Aorta (tissue), 5 donors: ENCODE data around the gene PLG. TPM values are rescaled to one million over a fixed set of nuclear protein-coding genes. Genes with fewer than 3 reads are reported as not detected.
"Not testable (repeated sequence)": the region's sequence is repeated elsewhere in the genome, so short reads cannot be mapped to it uniquely, and the experiment has no call there.

ENCODE experiments used
- ATAC-seq: fragments of 200-7000 bp; cut with Tn5 transposase; one replicate; pipeline ENCODE4 v1.9.1; 2022; ENCODE audit warnings: moderate library complexity; ENCODE audit not compliant: low FRiP score
- DNase-seq, 2 donors: peaks; one replicate each; pipeline ENCODE4 v3.0.0-alpha.2; 2020
- H3K27ac ChIP-seq, 2 donors: one replicate each; pipeline ENCODE4 v1.5.1; 2013; ENCODE audit warnings: low read length in 2 of 2, mild to moderate bottlenecking in 2 of 2, moderate library complexity in 2 of 2, control low read depth in 1 of 2, inconsistent platforms in 1 of 2, low read depth in 1 of 2
- H3K27me3 ChIP-seq, 2 donors: one replicate each; pipeline ENCODE4 v1.6.1; 2013; ENCODE audit warnings: control low read depth in 1 of 2, low read length in 1 of 2, mild to moderate bottlenecking in 1 of 2, moderate library complexity in 1 of 2; ENCODE audit not compliant: insufficient read depth in 2 of 2, control insufficient read depth in 1 of 2
- H3K36me3 ChIP-seq, 2 donors: one replicate each; pipeline ENCODE4 v1.6.1; 2013; ENCODE audit warnings: control low read depth in 1 of 2, low read length in 1 of 2, mild to moderate bottlenecking in 1 of 2; ENCODE audit not compliant: insufficient read depth in 2 of 2, control insufficient read depth in 1 of 2
- H3K4me1 ChIP-seq, 2 donors: one replicate each; pipeline ENCODE4 v1.6.1; 2013; ENCODE audit warnings: low read length in 2 of 2, control low read depth in 1 of 2, mild to moderate bottlenecking in 1 of 2, moderate library complexity in 1 of 2; ENCODE audit not compliant: insufficient read depth in 2 of 2, control insufficient read depth in 1 of 2
- H3K4me3 ChIP-seq, 2 donors: one replicate each; pipeline ENCODE4 v1.5.1; 2013; ENCODE audit warnings: low read length in 2 of 2, control low read depth in 1 of 2, mild to moderate bottlenecking in 1 of 2
- H3K9me3 ChIP-seq: one replicate; pipeline ENCODE4 v1.6.1; 2013; ENCODE audit warnings: mild to moderate bottlenecking, low read length; ENCODE audit not compliant: control insufficient read depth
- WGBS, 2 donors: extraction: QIAGEN DNeasy Blood & Tissue Kit; methylation state at CpG; one replicate each; pipeline ENCODE4 v1.1.7; 2013; 5-methylcytosine and 5-hydroxymethylcytosine counted together
- intact Hi-C, 2 donors: fragments of 100-400 bp; cut with DNase I; formaldehyde crosslinking; loops; one replicate each; pipeline versions ENCODE4 v1.14.2 to v1.15.0; 2022
- long read RNA-seq, 2 donors: library from polyadenylated mRNA; unstranded; transcript quantifications; one replicate each; pipeline ENCODE4 v2.0.0, GENCODE V29; 2020 to 2021
- polyA plus RNA-seq, 2 donors: library from polyadenylated mRNA; stranded (reverse); fragments of 200-250 nt; gene quantifications; one replicate each; pipeline ENCODE4 v1.2.3, GENCODE V29; 2013
- total RNA-seq, 2 donors: library from RNA; stranded (reverse); fragmentation: NEBNext Ultra II Directional; extraction: Animal tissue kit (Norgen Biotek cat#: 25700); gene quantifications; one replicate each; pipeline ENCODE4 v1.2.1, GENCODE V29; 2021
- donor health status: healthy with polysubstance abuse.
- donor health status: Bipolar disorder and iron deficiency.
- donor health status: DM: no; HTN: no; CAD: no.
- donor health status: DM: no; HTN: no; CAD: no.
- donor health status: DM: yes; HTN: yes; CAD: no.

Gene PLG
- total RNA-seq: not detected
- 1 to 10 TPM in 1 of 2 donors, not detected in 1; 1.3 TPM for polyA plus RNA-seq
- long read RNA-seq, donor 1: 0 reads
- long read RNA-seq, donor 2: 0 reads

GRCh38 chr6:160701918-160702680, at the start of gene PLG:
TSS of gene PLG (plus strand) at chr6:160702244. CDS start at chr6:160702305, 61 bp downstream.
- H3K4me1 ChIP-seq, H3K9me3 ChIP-seq, ATAC-seq, H3K27ac ChIP-seq, DNase-seq, intact Hi-C loops, H3K27me3 ChIP-seq, H3K4me3 ChIP-seq, H3K36me3 ChIP-seq: not testable (repeated sequence)
- 89 to 95% methylated on average over 6 of the region's 6 CpGs for WGBS, 2 donors

GRCh38 chr6:160659562-160659961, 42.5 kb upstream of the PLG start:
- DNase-seq: no peak
- ATAC-seq: no peak
- no peaks in the 10 kb centered on the region for H3K27me3 ChIP-seq
- no peak overlapping the region for H3K27ac ChIP-seq
- intact Hi-C loops: no loop called here
- H3K4me3 ChIP-seq: no peak overlapping the region
- 83 to 87% methylated on average over 6 of the region's 6 CpGs for WGBS, 2 donors
- no peaks in the 10 kb centered on the region for H3K36me3 ChIP-seq
- H3K4me1 ChIP-seq: no peaks in the 10 kb centered on the region
- H3K9me3 ChIP-seq: peaks cover 9% of the 10 kb centered on the region

GRCh38 chr6:160661216-160661615, 40.8 kb upstream of the PLG start:
- ATAC-seq: no peak
- no peak overlapping the region for H3K27ac ChIP-seq
- DNase-seq: no peak
- WGBS, 2 donors: 67 to 81% methylated on average over 3 of the region's 3 CpGs
- H3K36me3 ChIP-seq: no peaks in the 10 kb centered on the region
- intact Hi-C loops: no loop called here
- no peak overlapping the region for H3K4me3 ChIP-seq
- H3K27me3 ChIP-seq: no peaks in the 10 kb centered on the region
- peaks cover 7% of the 10 kb centered on the region for H3K9me3 ChIP-seq
- H3K4me1 ChIP-seq: no peaks in the 10 kb centered on the region

- WGBS, 2 donors: 17 to 22% methylated on average over 3 of the region's 3 CpGs
- Histone ChIP-seq H3K27me3 (no peaks in the 10 kb centered on the region), H3K4me3 (no peak overlapping the region), H3K27ac (no peak overlapping the region), H3K9me3 (peaks cover 4% of the 10 kb centered on the region), H3K4me1 (no peaks in the 10 kb centered on the region), H3K36me3 (no peaks in the 10 kb centered on the region)
- intact Hi-C loops: no loop called here
- ATAC-seq (no peak), DNase-seq (no peak)
Observed at GRCh38 chr6:160662429-160662828, 39.6 kb upstream of the PLG start.

GRCh38 chr6:160662842-160663241, 39.2 kb upstream of the PLG start:
- Histone ChIP-seq H3K27me3 (no peaks in the 10 kb centered on the region), H3K27ac (no peak overlapping the region), H3K9me3 (peaks cover 2% of the 10 kb centered on the region), H3K36me3 (no peaks in the 10 kb centered on the region), H3K4me3 (no peak overlapping the region), H3K4me1 (no peaks in the 10 kb centered on the region)
- DNase-seq (no peak), ATAC-seq (no peak)
- intact Hi-C loops: no loop called here
- 61 to 64% methylated on average over 2 of the region's 2 CpGs for WGBS, 2 donors

- H3K27me3 ChIP-seq, intact Hi-C loops, H3K4me3 ChIP-seq, H3K4me1 ChIP-seq, H3K27ac ChIP-seq, ATAC-seq, DNase-seq, H3K9me3 ChIP-seq, H3K36me3 ChIP-seq: not testable (repeated sequence)
- 82 to 100% methylated on average over 1 of the region's 1 CpG for WGBS, 2 donors
Observed at GRCh38 chr6:160664198-160664597, 37.8 kb upstream of the PLG start, which contains the start of gene LPA. TSS of gene LPA (minus strand) at chr6:160664275. CDS start at chr6:160664214, 61 bp downstream.

GRCh38 chr6:160667639-160668481, 34.2 kb upstream of the PLG start:
- H3K4me1 ChIP-seq: no peaks in the 10 kb centered on the region
- H3K36me3 ChIP-seq: no peaks in the 10 kb centered on the region
- no peak overlapping the region for H3K27ac ChIP-seq
- WGBS, 2 donors: 27 to 28% methylated on average over 9 of the region's 9 CpGs
- DNase-seq (no peak), ATAC-seq (no peak)
- no peaks in the 10 kb centered on the region for H3K27me3 ChIP-seq
- peaks cover 2% of the 10 kb centered on the region for H3K9me3 ChIP-seq
- H3K4me3 ChIP-seq: no peak overlapping the region
- intact Hi-C loops: no loop called here

GRCh38 chr6:160668589-160668988, 33.5 kb upstream of the PLG start:
- ATAC-seq (no peak), DNase-seq (no peak)
- Histone ChIP-seq H3K4me1 (no peaks in the 10 kb centered on the region), H3K9me3 (peaks cover 2% of the 10 kb centered on the region), H3K36me3 (no peaks in the 10 kb centered on the region), H3K27me3 (no peaks in the 10 kb centered on the region), H3K27ac (no peak overlapping the region), H3K4me3 (no peak overlapping the region)
- 69 to 76% methylated on average over 2 of the region's 2 CpGs for WGBS, 2 donors
- intact Hi-C loops: no loop called here
